Fibroblast of gingiva (primary cell): Measurements from ENCODE around the gene ZNF814.
"Not testable (repeated sequence)": the region's sequence is repeated elsewhere in the genome, so short reads cannot be mapped to it uniquely, and the experiment has no call there.

Experiments used
- DNase-seq: peaks from one replicate; pipeline ENCODE4 v3.0.0-alpha.2; 2011; ENCODE audit warnings: low read depth

The ZNF814 gene

DNA sequence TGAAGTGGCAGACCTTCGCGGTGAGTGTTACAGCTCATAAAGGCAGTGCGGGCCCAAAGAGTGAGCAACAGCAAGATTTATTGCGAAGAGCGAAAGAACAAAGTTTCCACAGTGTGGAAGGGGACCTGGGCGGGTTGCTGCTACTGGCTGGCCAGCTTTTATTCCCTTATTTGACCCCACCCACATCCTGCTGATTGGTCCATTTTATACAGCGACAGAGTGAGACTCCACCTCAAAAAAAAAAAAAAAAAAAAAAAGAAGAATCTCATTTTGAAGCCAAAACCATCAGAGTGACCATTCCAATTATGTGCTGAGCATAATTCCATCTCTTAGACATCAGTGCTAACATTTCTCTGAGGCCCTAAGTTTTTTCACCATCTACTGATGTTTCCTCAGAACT is 72.2 kb downstream of the ZNF814 start:
- no peak for DNase-seq

DNA sequence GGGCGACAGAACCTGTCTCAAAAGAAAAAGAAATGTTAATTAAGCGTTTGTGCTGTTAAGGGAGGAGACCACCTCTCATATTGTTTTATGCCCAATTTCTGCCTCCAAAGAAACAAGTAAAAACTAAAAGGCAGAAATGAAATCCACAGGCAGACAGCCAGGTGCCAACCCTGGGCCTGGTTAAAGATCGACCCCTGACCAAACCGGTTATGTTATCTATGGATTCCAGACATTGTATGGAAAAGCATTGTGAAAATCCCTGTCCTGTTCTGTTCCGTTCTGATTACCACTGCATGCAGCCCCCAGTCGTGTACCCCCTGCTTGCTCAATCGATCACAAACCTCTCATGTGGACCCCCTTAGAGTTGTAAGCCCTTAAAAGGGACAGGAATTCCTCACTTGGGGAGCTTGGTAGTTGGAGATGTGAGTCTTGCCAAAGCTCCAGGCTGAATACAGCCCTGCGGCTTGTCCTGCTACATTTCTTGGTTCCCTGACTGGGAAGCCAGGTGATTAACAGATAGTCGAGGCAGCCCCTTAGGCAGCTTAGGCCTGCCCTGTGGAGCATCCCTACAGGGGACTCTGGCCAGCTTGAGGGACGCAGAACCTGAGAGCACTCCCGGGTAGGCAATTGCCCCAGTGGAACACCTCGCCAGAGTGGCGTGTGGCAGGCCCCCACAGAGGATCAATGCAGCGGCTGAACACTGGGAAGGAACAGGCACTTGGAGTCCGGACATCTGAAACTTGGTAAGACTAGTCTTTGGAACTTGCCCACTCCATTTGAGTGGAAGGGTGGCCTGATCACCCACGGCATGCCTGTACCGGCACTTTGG is 73.4 kb downstream of the ZNF814 start:
- DNase-seq: no peak

DNA sequence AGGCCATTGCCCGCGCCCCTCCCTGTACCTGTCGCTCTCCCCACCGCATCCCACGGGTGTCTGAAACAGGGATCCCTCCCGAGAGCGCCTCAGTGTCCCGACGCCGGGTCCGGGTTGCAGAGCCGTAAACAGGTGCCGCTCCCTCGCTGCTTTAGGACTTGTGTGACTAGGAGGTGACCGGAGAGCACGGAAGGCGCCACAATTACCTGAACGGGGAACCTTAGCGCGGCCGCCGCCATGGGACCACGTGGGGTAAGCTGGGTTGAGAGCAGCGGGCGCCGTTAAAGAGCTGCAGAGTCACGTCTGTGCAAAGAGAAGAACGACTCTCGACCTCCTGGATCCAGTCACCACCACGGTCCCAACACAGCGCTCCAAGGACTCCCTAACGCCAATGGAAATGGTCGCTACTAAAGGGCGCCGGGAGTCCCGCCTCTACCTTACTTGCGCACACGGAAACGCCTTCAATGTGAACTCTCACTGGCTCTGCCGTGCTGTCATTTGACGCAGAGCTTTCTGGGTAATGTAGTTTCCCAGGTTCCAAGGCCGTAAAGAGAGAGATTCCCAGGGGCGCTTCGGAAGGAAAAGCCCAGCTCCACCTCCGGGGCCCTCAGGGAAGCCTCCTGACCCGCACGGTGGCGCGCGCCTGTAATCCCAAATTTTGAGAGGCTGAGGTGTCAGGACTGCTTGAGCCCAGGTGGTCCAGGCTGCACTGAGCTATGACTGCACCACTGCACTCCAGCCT is 74.2 kb downstream of the ZNF814 start, which contains the start of gene ZNF552:
Gene ZNF552, minus strand, starts transcription at position 409 of the 742 bp plus-strand sequence. Its CDS starts 170 bp downstream, at position 239.
- DNase-seq: peak; percentile 85

DNA sequence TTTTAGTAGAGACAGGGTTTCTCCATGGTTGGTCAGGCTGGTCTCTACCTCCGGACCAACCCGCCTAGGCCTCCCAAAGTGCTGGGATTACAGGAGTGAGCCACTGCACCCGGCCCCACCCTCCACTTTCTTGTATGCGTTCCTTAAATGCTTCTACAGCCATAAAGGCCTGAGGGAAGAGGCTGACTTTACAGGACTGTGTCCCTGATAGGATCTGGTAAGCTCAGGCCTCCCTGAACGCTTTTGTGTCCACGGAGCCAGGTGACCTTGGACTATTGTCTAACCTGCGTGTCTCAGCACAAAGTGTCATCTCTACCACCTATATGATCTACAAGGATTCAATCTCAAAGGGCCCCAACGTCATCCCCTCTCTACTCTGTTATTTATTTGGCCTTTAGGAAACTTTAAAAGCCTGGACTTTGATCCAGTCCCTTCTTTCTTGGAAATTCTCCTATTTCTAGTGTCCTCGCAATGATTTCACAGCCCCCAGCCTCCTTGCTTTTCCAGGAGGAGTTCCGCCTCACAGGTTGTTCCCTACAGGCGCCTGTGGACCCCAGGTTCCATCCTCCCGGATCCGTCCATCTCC is 74.8 kb downstream of the ZNF814 start:
- DNase-seq: no peak

DNA sequence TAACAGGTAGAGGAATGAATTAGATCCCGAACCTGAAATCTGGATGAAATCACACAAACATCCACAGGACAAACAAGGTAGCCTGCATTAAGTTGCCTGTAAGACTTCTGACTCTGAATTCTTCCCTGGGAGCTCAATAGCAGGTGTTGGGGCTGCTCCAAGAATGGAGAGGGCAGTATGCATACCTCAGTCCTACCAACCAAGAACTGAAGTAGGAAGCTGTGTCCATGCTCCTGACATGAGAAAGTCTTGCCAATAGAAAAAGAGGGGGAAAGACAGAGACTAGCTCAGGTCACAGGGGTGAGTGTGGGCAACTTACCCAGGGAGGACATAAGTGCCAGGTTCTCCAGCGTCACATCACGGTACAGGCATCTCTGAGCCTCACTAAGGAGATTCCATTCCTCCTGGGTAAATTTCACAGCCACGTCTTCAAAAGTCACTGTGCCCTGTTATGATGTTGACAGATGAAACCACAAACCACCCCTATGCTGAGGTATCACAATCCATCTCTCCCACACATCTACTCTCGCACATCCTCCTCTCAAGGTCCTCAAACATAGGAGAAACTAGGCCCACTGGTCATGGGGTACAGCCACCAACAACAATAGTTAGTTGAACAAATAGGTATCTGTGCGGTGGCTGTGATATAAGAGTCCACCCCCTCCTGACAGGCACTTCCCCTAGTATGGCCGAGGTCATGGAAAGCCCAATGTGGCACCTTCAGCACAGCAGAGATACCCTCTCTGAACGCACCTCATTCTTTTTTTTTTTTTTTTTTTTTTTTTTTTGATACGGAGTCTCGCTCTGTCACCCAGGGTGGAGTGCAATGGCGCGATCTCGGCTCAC is 75.6 kb downstream of the ZNF814 start:
- not testable (repeated sequence) for DNase-seq

DNA sequence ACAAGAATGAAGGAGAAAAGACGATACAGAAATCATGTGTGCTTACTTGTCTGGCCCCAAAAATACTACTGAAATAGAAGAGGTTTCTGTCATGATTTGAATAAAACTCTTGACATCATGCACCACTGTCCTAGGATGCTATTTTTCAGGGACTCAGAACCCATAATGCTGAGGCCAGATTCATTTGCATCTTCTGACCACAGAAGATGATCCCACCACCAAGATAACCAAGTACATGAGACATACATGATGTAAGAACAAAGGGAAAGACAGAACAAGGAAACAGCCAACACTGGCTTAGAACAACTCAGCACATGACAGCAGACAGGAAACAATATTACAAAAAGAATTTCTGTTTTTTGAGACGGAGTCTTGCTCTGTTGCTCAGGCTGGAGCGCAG is 76.6 kb downstream of the ZNF814 start:
- DNase-seq: no peak

DNA sequence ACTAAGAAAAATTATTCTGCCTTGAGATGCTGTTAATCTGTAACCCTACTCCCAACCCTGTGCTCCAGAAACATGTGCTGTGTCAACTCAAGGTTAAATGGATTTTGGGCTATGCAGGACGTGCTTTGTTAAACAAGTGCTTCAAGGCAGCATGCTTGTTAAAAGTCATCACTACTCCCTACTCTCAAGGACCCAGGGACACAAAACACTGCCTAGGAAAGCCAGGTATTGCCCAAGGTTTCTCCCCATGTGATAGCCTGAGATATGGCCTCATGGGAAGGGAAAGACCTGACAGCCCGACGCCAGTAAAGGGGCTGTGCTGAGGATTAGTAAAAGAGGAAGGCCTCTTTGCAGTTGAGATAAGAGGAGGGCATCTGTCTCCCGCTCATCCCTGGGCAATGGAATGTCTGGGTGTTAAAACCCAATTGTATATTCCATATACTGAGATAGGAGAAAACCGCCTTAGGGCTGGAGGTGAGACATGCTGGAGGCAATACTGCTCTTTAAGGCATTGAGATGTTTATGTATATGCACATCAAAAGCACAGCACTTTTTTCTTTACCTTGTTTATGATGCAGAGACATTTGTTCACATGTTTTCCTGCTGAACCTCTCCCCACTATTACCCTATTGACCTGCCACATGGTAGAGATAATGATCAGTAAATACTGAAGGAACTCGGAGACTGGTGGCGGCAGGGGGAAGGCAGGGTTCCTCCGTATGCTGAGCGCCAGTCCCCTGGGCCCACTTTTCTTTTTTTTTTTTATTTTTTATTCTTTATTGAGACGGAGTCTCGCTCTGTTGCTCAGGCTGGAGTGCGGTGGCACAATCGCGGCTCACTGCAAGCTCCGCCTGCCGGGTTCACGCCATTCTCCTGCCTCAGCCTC is 78.2 kb downstream of the ZNF814 start:
- DNase-seq: not testable (repeated sequence)

DNA sequence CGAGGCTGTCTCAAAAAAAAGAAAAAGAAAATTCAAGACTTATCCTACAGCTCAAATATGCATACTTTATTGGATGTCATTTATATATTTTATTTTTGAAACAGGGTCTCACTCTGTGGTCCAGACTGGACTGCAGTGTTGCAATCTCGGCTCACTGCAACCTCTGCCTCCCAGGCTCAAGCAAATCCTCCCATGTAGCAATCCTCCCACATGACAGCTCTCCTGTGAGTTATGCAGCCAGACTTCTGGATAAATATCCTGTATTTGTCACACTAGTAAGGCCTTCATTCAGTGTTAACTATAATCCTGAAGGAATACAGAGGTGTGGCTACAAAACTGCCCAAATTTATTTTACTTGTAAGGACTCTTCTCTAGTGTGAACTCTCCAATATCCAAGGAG is 81.3 kb downstream of the ZNF814 start:
- peak; percentile 29 for DNase-seq

DNA sequence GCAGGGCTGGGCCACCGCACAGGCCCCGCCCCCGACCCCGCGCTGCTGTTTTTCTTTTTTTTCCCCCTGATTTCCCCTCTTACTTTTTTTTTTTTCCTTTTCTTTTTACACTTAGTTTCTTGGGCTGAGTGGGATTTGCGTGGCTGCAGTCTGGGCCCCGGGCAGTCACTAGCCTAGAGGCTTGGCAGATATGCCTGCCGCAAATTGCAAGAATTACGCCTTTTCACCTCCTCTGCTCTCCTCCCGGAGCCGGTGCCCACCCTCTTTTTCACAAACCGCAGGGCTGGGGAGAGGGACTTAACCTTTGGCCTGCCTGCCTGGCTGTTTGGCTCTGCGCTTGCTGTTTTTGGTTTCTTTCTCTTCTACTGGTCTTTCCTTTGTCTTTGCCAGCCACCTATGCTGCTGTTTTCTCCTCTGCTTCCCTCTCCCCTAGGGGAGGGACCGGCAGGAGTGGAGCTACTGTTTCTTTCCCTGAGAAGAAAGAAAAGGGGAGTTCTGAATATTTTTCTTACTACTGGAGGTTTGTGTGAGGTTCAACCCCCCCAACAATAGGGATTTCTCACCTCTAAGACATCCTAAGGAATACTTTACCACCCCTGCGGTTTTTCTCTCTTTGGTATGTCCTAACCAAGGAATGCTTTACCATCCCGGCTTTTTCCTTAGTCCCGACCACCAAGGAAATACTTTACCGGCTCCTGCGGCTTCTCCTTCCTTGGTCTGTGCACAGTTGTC is 85.1 kb downstream of the ZNF814 start:
- peak; percentile 36 for DNase-seq

DNA sequence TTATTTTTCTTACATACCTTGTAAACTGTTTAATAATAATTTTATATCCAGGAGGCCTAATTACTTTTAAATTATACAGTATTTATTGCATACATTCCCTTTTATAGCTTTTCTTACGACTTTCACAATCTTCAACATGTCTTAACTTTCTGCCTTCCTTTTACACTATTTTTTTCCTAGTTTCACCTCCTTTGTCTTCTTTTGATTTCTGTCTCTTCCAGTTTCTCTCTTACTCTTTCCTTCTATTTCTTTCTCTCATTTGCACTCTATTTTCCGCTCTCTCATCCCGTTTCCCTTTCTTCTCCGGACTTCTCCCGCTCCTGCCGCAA is 85.6 kb downstream of the ZNF814 start:
- no peak for DNase-seq

DNA sequence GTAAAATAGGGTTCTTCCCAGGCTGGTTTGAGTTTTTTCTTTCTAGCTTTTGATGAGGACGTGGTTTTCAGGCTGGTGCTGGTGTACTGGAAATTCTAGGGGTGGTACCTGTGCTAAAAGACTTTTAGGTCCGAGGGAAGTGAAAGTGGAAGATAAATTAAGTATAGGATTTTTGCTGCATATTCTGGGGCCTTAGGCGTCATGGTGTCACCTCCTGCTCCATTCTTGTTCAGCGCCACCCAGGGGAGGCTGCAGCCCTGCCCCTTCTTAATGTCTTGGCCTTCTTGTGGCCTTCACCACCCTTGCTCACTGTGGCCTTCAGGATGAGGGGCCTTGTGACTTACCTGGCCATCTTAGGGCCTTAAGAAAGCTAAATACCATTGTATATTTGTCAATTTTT is 86.6 kb downstream of the ZNF814 start:
- no peak for DNase-seq

DNA sequence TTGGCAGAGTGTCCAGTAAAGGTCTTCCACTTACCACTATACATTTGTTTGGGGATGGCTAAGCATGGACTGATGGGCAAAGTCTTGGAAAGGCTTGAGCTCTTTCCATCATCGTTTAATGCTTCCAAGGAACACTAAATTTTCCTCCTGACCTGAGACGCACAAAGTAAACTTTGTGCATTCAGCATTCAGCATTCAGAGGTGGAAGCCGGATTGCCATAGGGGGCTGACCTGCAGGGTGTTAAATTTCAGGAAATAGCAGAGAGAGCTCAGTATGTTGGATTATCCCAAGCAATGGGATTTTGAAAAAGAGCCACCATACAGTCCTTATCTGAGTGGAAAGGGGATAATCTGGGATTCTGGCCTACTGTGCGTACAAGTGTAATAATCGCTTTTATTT is 88.1 kb downstream of the ZNF814 start:
- no peak for DNase-seq
